GM12891 (cell line): ENCODE data around the gene VWF.

ENCODE experiments used
- PAX5 ChIP-seq: IDR thresholded peaks from 2 replicates; pipeline ENCODE4 v1.6.1; 2011; ENCODE audit warnings: low read length, moderate library complexity, mild to moderate bottlenecking; ENCODE audit not compliant: insufficient read depth, severe bottlenecking
- POLR2A ChIP-seq: IDR thresholded peaks from 2 replicates; pipeline ENCODE4 v1.6.1; 2011; ENCODE audit warnings: low read depth, low read length, control low read depth
- POLR2AphosphoS5 ChIP-seq: IDR thresholded peaks from 2 replicates; pipeline ENCODE4 v1.6.1; 2011; ENCODE audit warnings: low read depth, low read length, control low read depth
- SPI1 ChIP-seq: IDR thresholded peaks from 2 replicates; pipeline ENCODE4 v1.6.1; 2011; ENCODE audit warnings: low read depth, low read length, control low read depth
- TAF1 ChIP-seq: IDR thresholded peaks from 2 replicates; pipeline ENCODE4 v1.6.1; 2011; ENCODE audit warnings: low read depth, low read length, control low read depth

GRCh38 chr12:6052940-6053329, 71.5 kb downstream of the VWF start:
- TF ChIP-seq POLR2A (no peak), POLR2AphosphoS5 (no peak), TAF1 (no peak), SPI1 (no peak), PAX5 (no peak)
